Loucy (cell line): ENCODE measurements around the gene TACR2.

Source experiments
- CTCF ChIP-seq: fragments of 200-600 bp; sonication (generic); conservative IDR thresholded peaks from 2 replicates; pipeline ENCODE4 v1.5.1; 2014; ENCODE audit warnings: mild to moderate bottlenecking, antibody characterized with exemption, low read length
- EZH2phosphoT487 ChIP-seq: fragments of 200-600 bp; IDR thresholded peaks from 2 replicates; pipeline ENCODE4 v1.6.1; 2018; ENCODE audit warnings: antibody characterized with exemption, mild to moderate bottlenecking, moderate library complexity, borderline replicate concordance

GRCh38 chr10:69453795-69454194 is 37.1 kb upstream of the TACR2 start:
- no peak for TF ChIP-seq CTCF
- TF ChIP-seq EZH2phosphoT487, result no peak
